Stimulated activated CD8-positive, alpha-beta memory T cell treated with anti-CD3 and anti-CD28 coated beads, Interleukin-12 subunit alpha, Interleukin-12 subunit beta, amount 100 ng/mL, for 4 hours (primary cell): ENCODE measurements around the gene CKMT2.
"Not testable (repeated sequence)": the region's sequence is repeated elsewhere in the genome, so short reads cannot be mapped to it uniquely, and the experiment has no call there.

Source experiments
- DNase-seq: peaks from one replicate; pipeline ENCODE4 v3.0.0-alpha.2; 2020; ENCODE audit warnings: low read depth

Gene CKMT2

GRCh38 chr5:81251922-81252321, 18.8 kb downstream of the CKMT2 start:
- no peak for DNase-seq

GRCh38 chr5:81252904-81253303, 19.8 kb downstream of the CKMT2 start:
- no peak for DNase-seq

- no peak for DNase-seq
Observed at GRCh38 chr5:81253875-81254274, 20.8 kb downstream of the CKMT2 start.

GRCh38 chr5:81254886-81255559, 21.9 kb downstream of the CKMT2 start:
- DNase-seq, result no peak

- no peak for DNase-seq
Observed at GRCh38 chr5:81256766-81257165, 23.6 kb downstream of the CKMT2 start.

GRCh38 chr5:81262796-81263195, 29.7 kb downstream of the CKMT2 start:
- DNase-seq, result not testable (repeated sequence)

- no peak for DNase-seq
Observed at GRCh38 chr5:81265101-81265500, 32.0 kb downstream of the CKMT2 start.

- no peak for DNase-seq
Observed at GRCh38 chr5:81268521-81269196, 35.5 kb downstream of the CKMT2 start.

GRCh38 chr5:81269751-81270393, 36.8 kb downstream of the CKMT2 start:
- DNase-seq, result no peak

GRCh38 chr5:81270394-81271027, 37.4 kb downstream of the CKMT2 start:
- DNase-seq, result not testable (repeated sequence)

GRCh38 chr5:81283976-81284375, 50.9 kb downstream of the CKMT2 start:
- DNase-seq, result no peak

GRCh38 chr5:81286059-81286617, 53.0 kb downstream of the CKMT2 start:
- DNase-seq, result no peak

- DNase-seq, result no peak
Observed at GRCh38 chr5:81288021-81288433, 54.9 kb downstream of the CKMT2 start.

- no peak for DNase-seq
Observed at GRCh38 chr5:81290146-81290545, 57.0 kb downstream of the CKMT2 start.

GRCh38 chr5:81292130-81292529, 59.0 kb downstream of the CKMT2 start:
- DNase-seq, result no peak

- DNase-seq, result not testable (repeated sequence)
Observed at GRCh38 chr5:81294021-81294420, 60.9 kb downstream of the CKMT2 start.

- no peak for DNase-seq
Observed at GRCh38 chr5:81297531-81297930, 64.4 kb downstream of the CKMT2 start.

- no peak for DNase-seq
Observed at GRCh38 chr5:81300921-81301270, 67.8 kb downstream of the CKMT2 start.

- peak; percentile 86 for DNase-seq
Observed at GRCh38 chr5:81301271-81302015, 68.3 kb downstream of the CKMT2 start, which contains the start of gene ZCCHC9. Gene ZCCHC9, plus strand, starts transcription at chr5:81301587. Its CDS starts 3,171 bp downstream, at chr5:81304758.

- DNase-seq, result no peak
Observed at GRCh38 chr5:81302596-81302995, 69.5 kb downstream of the CKMT2 start.

GRCh38 chr5:81303563-81303962, 70.4 kb downstream of the CKMT2 start:
- DNase-seq, result no peak

GRCh38 chr5:81305785-81306184, 72.7 kb downstream of the CKMT2 start:
- no peak for DNase-seq
